ENCODE measurements around the gene FAM81A.

DNA sequence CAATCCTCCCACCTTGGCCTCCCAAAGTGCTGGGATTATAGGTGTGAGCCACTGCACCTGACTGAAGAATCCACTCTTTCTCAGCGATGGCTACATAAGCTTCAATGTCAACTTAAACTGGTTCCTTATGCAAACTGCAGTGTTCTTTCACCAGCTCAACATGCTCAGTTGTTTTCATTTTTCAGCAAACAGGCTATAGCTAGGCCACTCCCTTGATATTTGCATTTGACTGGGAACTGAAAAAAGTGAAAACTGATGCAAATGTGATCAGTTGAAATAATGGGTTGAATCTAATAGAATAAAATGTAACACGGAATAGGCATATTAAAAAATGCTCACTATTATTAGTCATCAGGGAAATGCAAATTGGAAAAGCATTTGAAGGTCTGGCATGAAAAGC lies 99.4 kb downstream of the FAM81A start:
- TF ChIP-seq, protein P1, sequence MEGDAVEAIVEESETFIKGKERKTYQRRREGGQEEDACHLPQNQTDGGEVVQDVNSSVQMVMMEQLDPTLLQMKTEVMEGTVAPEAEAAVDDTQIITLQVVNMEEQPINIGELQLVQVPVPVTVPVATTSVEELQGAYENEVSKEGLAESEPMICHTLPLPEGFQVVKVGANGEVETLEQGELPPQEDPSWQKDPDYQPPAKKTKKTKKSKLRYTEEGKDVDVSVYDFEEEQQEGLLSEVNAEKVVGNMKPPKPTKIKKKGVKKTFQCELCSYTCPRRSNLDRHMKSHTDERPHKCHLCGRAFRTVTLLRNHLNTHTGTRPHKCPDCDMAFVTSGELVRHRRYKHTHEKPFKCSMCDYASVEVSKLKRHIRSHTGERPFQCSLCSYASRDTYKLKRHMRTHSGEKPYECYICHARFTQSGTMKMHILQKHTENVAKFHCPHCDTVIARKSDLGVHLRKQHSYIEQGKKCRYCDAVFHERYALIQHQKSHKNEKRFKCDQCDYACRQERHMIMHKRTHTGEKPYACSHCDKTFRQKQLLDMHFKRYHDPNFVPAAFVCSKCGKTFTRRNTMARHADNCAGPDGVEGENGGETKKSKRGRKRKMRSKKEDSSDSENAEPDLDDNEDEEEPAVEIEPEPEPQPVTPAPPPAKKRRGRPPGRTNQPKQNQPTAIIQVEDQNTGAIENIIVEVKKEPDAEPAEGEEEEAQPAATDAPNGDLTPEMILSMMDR (IDR thresholded peaks at IDR 0.05; ENCODE audit: insufficient read depth, low read length): no peak
- no peak for TF ChIP-seq POLR2AphosphoS5 (IDR thresholded peaks at IDR 0.05; ENCODE audit: low read depth)
- TF ChIP-seq, protein P2, sequence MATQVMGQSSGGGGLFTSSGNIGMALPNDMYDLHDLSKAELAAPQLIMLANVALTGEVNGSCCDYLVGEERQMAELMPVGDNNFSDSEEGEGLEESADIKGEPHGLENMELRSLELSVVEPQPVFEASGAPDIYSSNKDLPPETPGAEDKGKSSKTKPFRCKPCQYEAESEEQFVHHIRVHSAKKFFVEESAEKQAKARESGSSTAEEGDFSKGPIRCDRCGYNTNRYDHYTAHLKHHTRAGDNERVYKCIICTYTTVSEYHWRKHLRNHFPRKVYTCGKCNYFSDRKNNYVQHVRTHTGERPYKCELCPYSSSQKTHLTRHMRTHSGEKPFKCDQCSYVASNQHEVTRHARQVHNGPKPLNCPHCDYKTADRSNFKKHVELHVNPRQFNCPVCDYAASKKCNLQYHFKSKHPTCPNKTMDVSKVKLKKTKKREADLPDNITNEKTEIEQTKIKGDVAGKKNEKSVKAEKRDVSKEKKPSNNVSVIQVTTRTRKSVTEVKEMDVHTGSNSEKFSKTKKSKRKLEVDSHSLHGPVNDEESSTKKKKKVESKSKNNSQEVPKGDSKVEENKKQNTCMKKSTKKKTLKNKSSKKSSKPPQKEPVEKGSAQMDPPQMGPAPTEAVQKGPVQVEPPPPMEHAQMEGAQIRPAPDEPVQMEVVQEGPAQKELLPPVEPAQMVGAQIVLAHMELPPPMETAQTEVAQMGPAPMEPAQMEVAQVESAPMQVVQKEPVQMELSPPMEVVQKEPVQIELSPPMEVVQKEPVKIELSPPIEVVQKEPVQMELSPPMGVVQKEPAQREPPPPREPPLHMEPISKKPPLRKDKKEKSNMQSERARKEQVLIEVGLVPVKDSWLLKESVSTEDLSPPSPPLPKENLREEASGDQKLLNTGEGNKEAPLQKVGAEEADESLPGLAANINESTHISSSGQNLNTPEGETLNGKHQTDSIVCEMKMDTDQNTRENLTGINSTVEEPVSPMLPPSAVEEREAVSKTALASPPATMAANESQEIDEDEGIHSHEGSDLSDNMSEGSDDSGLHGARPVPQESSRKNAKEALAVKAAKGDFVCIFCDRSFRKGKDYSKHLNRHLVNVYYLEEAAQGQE (IDR thresholded peaks at IDR 0.05; ENCODE audit: insufficient replicate concordance, low read depth): no peak
- no peak for TF ChIP-seq SPI1 (IDR thresholded peaks at IDR 0.05; ENCODE audit: borderline replicate concordance, low read depth)
- no peak for TF ChIP-seq GABPA (IDR thresholded peaks at IDR 0.05; ENCODE audit: low read depth)

All from HL-60 (cell line).